ENCODE results near the gene MATR3.
"Not testable (repeated sequence)": the region's sequence is repeated elsewhere in the genome, so short reads cannot be mapped to it uniquely, and the experiment has no call there.

- TF ChIP-seq EZH2 (IDR thresholded peaks at IDR 0.05); POLR2AphosphoS5 (IDR thresholded peaks at IDR 0.05; ENCODE audit: borderline replicate concordance, low read depth, low read length): not testable (repeated sequence)
Observed at GRCh38 chr5:139345442-139345841, 51.9 kb downstream of the MATR3 start.

All from SK-N-MC (cell line).